Measurements from ENCODE around the gene MRTFA. TPM values are rescaled to one million over a fixed set of nuclear protein-coding genes. Genes with fewer than 3 reads are reported as not detected.

Gene MRTFA
- total RNA-seq, 1 experiment from 2014 or later: 52.7 TPM

GRCh38 chr22:40487663-40488249 lies 148.8 kb downstream of the MRTFA start:
- DNase-seq (ENCODE audit: unreplicated experiment): peak; percentile 54
- no peaks in the 10 kb centered on the region for H3K9me3 Mint-ChIP-seq (ENCODE audit: unreplicated experiment)

GRCh38 chr22:40486962-40487602 lies 149.4 kb downstream of the MRTFA start:
- H3K4me3 Mint-ChIP-seq (ENCODE audit: unreplicated experiment): peak overlapping the region; percentile 57
- no peak for TF ChIP-seq CTCF (IDR thresholded peaks at IDR 0.05; ENCODE audit: unreplicated experiment)
- H3K36me3 Mint-ChIP-seq (ENCODE audit: insufficient read depth, unreplicated experiment): peaks cover 25% of the 10 kb centered on the region
- H3K4me1 Mint-ChIP-seq (ENCODE audit: insufficient read depth, unreplicated experiment): peaks cover 42% of the 10 kb centered on the region
- POLR2A ChIA-PET: interaction anchor here (1.2 to 7.8 kb wide), 10 partner anchors 10 to 165 kb away, joined by 3 to 79 read pairs (median 20); partner anchors contain the start of gene MRTFA
- peak overlapping the region; percentile 94 for H3K27ac Mint-ChIP-seq (ENCODE audit: low read depth, unreplicated experiment)
- BruUV-seq (replicated peaks): no TSS peak
- CTCF ChIA-PET: interaction anchor here (0.6 to 5.1 kb wide), 15 partner anchors 10 to 332 kb away, joined by 3 to 80 read pairs (median 4); no protein-coding TSS in a partner anchor
- DNase-seq (ENCODE audit: unreplicated experiment): peak; percentile 30
- H3K9me3 Mint-ChIP-seq (ENCODE audit: unreplicated experiment): no peaks in the 10 kb centered on the region
- intact Hi-C loops (cut with micrococcal nuclease): loop anchor here (1.0 kb wide), 1 partner anchor 50 kb away; no protein-coding TSS in a partner anchor
- H3K27me3 Mint-ChIP-seq (ENCODE audit: insufficient read depth, unreplicated experiment): no peaks in the 10 kb centered on the region

More at GRCh38 chr22:40487663-40488249, 148.8 kb downstream of the MRTFA start:
- H3K27me3 Mint-ChIP-seq (ENCODE audit: insufficient read depth, unreplicated experiment): no peaks in the 10 kb centered on the region
- H3K36me3 Mint-ChIP-seq (ENCODE audit: insufficient read depth, unreplicated experiment): peaks cover 21% of the 10 kb centered on the region
- no TSS peak for BruUV-seq (replicated peaks)
- TF ChIP-seq CTCF (IDR thresholded peaks at IDR 0.05; ENCODE audit: unreplicated experiment): peak; percentile 55
- peak overlapping the region; percentile 94 for H3K27ac Mint-ChIP-seq (ENCODE audit: low read depth, unreplicated experiment)
- no peak overlapping the region for H3K4me3 Mint-ChIP-seq (ENCODE audit: unreplicated experiment)
- POLR2A ChIA-PET: interaction anchor here (0.9 to 7.8 kb wide), 10 partner anchors 9 to 164 kb away, joined by 4 to 79 read pairs (median 20); partner anchors contain the start of gene MRTFA
- CTCF ChIA-PET: interaction anchor here (0.5 to 5.1 kb wide), 37 partner anchors 8 to 427 kb away, joined by 3 to 80 read pairs (median 4); no protein-coding TSS in a partner anchor
- peaks cover 39% of the 10 kb centered on the region for H3K4me1 Mint-ChIP-seq (ENCODE audit: insufficient read depth, unreplicated experiment)
- intact Hi-C loops (cut with micrococcal nuclease): loop anchor here (1.0 kb wide), 1 partner anchor 50 kb away; no protein-coding TSS in a partner anchor

- intact Hi-C loops (cut with micrococcal nuclease): no loop called here
- H3K4me3 Mint-ChIP-seq (ENCODE audit: unreplicated experiment): peak overlapping the region; percentile 57
- H3K4me1 Mint-ChIP-seq (ENCODE audit: insufficient read depth, unreplicated experiment): peaks cover 44% of the 10 kb centered on the region
- TF ChIP-seq CTCF (IDR thresholded peaks at IDR 0.05; ENCODE audit: unreplicated experiment): no peak
- H3K9me3 Mint-ChIP-seq (ENCODE audit: unreplicated experiment): no peaks in the 10 kb centered on the region
- H3K27ac Mint-ChIP-seq (ENCODE audit: low read depth, unreplicated experiment): peak overlapping the region; percentile 94
- ChIA-PET POLR2A (interaction anchor here (0.5 to 7.8 kb wide), 29 partner anchors 8 to 290 kb away, joined by 3 to 79 read pairs (median 5); partner anchors contain the start of gene MRTFA), CTCF (interaction anchor here (0.6 to 5.1 kb wide), 10 partner anchors 10 to 165 kb away, joined by 3 to 80 read pairs (median 4); no protein-coding TSS in a partner anchor)
- peaks cover 25% of the 10 kb centered on the region for H3K36me3 Mint-ChIP-seq (ENCODE audit: insufficient read depth, unreplicated experiment)
- no peaks in the 10 kb centered on the region for H3K27me3 Mint-ChIP-seq (ENCODE audit: insufficient read depth, unreplicated experiment)
- BruUV-seq (replicated peaks): TSS peak; percentile 28
- DNase-seq (ENCODE audit: unreplicated experiment): peak; percentile 89
Observed at GRCh38 chr22:40485813-40486667, 150.5 kb downstream of the MRTFA start.
